ENCODE results near the gene CNTNAP5.

Gene CNTNAP5

DNA sequence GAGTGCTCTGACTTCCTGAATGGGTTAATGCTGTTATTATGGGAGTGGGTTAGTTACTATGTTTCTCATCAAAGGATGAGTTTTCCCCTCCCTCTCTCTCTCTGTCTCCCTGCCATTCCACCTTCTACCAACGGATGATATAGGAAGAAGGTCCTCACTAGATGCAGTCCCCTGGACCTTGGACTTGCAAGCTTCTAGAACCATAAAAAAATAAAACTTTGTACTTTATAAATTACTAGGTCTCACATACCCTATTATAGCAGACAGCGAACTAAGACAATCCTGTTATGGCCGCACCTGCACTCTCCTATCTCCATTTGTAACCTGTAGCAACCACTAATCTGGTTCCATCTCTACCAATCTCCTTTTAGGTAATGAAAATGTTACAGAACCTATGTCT lies 564.9 kb downstream of the CNTNAP5 start:
- in situ Hi-C loops (cut with HindIII; ENCODE audit: low sequenced_read_pairs): no loop called here
- TF ChIP-seq, protein P1, sequence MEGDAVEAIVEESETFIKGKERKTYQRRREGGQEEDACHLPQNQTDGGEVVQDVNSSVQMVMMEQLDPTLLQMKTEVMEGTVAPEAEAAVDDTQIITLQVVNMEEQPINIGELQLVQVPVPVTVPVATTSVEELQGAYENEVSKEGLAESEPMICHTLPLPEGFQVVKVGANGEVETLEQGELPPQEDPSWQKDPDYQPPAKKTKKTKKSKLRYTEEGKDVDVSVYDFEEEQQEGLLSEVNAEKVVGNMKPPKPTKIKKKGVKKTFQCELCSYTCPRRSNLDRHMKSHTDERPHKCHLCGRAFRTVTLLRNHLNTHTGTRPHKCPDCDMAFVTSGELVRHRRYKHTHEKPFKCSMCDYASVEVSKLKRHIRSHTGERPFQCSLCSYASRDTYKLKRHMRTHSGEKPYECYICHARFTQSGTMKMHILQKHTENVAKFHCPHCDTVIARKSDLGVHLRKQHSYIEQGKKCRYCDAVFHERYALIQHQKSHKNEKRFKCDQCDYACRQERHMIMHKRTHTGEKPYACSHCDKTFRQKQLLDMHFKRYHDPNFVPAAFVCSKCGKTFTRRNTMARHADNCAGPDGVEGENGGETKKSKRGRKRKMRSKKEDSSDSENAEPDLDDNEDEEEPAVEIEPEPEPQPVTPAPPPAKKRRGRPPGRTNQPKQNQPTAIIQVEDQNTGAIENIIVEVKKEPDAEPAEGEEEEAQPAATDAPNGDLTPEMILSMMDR (IDR thresholded peaks at IDR 0.05; ENCODE audit: low read depth, low read length, missing control alignments): no peak

DNA sequence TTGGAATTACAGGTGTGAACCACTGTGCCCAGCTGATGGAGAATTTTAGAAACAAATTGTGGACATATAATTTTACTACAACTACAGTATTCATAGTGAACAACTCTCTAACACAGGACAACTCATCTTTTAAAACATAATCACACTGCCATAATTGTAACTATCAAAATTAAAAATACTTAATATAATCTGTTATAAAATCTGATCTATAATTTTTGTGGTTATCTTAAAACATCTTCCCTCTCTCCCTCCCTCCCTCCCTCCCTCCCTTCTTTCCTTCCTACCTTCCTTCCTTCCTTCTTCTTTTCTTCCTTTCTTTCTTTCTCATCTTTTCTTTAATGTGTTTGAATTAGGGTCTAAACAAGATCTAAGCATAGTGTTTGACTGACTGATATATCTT lies 577.7 kb downstream of the CNTNAP5 start:
- no peak for DNase-seq (ENCODE audit: low read depth)
- in situ Hi-C loops (cut with HindIII; ENCODE audit: low sequenced_read_pairs): no loop called here
- TF ChIP-seq, protein P1 (IDR thresholded peaks at IDR 0.05; ENCODE audit: low read depth, low read length, missing control alignments): no peak
- no peak overlapping the region for H3K4me3 ChIP-seq (ENCODE audit: low read depth, low read length)

More for the DNA sequence above, 564.9 kb downstream of the CNTNAP5 start:
- H3K4me3 ChIP-seq (ENCODE audit: low read depth, low read length): no peak overlapping the region
- no peak for DNase-seq (ENCODE audit: low read depth)

DNA sequence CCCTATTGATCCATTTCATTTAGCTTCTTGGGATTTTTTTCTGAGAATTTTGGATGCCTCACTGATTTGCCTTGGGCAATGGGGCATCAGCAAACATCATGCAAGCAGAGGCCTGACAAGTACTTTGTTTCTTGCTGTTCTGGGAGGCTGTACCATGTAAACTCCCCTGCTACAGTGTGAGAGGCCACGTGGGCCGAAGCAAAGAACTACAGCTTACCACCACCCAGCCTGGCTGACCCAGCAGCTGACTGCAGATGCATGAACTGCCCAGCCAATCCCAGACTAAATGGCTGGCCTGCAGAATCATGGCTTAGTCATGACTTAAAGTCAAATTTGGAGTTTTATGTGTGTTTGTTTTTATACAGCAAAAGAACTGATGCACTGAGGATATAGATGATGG lies 579.9 kb downstream of the CNTNAP5 start:
- TF ChIP-seq, protein P1 (IDR thresholded peaks at IDR 0.05; ENCODE audit: low read depth, low read length, missing control alignments): no peak
- in situ Hi-C loops (cut with HindIII; ENCODE audit: low sequenced_read_pairs): no loop called here
- no peak for DNase-seq (ENCODE audit: low read depth)
- no peak overlapping the region for H3K4me3 ChIP-seq (ENCODE audit: low read depth, low read length)

DNA sequence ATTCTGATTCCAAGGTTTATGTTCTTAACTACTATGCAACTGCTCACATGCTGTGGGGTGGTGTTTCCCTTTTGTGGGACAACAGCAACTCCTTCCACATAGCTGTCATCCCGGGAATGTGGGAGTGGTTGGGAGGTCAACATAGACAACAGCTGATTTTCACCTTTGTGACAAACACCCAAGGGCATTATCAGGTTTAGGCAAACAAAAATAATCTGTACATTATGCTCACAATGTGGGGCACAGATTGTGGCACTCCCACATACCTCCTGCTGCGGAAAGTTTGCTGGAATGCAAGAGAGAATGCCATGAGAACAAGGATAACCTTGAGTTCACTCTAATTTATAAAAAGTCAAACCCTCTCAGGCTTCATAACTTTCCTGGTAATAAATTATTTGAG lies 582.6 kb downstream of the CNTNAP5 start:
- in situ Hi-C loops (cut with HindIII; ENCODE audit: low sequenced_read_pairs): no loop called here
- DNase-seq (ENCODE audit: low read depth): no peak
- TF ChIP-seq, protein P1 (IDR thresholded peaks at IDR 0.05; ENCODE audit: low read depth, low read length, missing control alignments): no peak
- no peak overlapping the region for H3K4me3 ChIP-seq (ENCODE audit: low read depth, low read length)

DNA sequence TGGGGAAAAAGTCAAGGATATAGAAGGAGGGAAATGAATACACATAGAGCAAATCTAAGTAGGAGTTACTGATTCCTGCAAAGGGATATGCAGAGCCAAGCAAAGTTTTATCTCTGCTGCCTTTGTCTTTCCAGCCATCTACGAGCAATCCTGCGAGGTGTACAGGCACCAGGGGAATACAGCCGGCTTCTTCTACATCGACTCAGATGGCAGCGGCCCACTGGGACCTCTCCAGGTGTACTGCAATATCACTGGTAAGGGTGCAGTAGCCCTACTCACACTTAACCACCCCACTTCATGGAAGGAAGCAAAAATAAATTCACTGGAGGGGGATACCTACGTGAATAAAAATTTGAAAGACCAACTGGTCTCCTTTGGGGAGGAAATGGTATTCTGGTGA lies 584.6 kb downstream of the CNTNAP5 start:
- no peak for DNase-seq (ENCODE audit: low read depth)
- in situ Hi-C loops (cut with HindIII; ENCODE audit: low sequenced_read_pairs): no loop called here
- TF ChIP-seq, protein P1 (IDR thresholded peaks at IDR 0.05; ENCODE audit: low read depth, low read length, missing control alignments): no peak
- no peak overlapping the region for H3K4me3 ChIP-seq (ENCODE audit: low read depth, low read length)

DNA sequence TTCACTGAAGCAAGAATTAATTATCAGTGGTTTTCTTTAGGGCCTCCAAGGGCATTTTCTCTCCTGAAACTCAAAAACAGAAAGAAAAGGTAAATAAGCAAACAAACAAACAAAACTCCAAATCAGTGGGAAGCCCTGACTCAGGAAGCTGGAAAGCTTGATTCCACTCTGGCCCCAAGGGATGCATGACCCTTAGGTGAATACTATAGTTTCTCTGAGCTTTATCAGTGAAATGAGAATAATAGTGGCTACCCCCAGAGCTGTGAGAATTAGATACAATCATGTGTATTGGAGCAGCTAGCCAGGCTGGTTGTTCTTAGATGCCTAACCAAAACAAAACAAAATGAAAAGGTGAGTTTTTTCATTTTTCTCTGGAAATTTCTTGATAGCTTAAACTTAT lies 585.1 kb downstream of the CNTNAP5 start:
- in situ Hi-C loops (cut with HindIII; ENCODE audit: low sequenced_read_pairs): no loop called here
- no peak for DNase-seq (ENCODE audit: low read depth)
- TF ChIP-seq, protein P1 (IDR thresholded peaks at IDR 0.05; ENCODE audit: low read depth, low read length, missing control alignments): no peak
- H3K4me3 ChIP-seq (ENCODE audit: low read depth, low read length): no peak overlapping the region

DNA sequence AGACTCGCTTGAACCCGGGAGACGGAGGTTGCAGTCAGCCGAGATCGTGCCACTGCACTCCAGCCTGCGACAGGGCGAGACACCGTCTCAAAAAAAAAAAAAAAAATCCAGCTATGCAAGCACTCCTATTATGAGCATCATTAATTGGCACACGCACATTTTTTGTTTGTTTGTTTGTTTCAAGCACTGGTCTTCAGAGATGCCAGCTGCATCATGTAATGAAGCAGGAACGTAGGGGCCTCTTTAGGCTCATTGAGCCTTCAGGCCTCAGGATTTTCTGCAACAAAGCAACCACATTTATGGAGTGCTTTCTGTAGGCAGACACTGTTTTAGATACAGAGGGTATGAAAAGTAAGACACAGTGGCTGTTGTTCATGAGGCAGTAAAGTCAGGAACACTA lies 585.8 kb downstream of the CNTNAP5 start:
- in situ Hi-C loops (cut with HindIII; ENCODE audit: low sequenced_read_pairs): no loop called here
- H3K4me3 ChIP-seq (ENCODE audit: low read depth, low read length): no peak overlapping the region
- DNase-seq (ENCODE audit: low read depth): no peak
- TF ChIP-seq, protein P1 (IDR thresholded peaks at IDR 0.05; ENCODE audit: low read depth, low read length, missing control alignments): no peak
